NK-92 (cell line): Measurements from ENCODE around the gene IRF9.

Experiments
- DNase-seq: peaks from one replicate; lab custom pipeline; 2025; ENCODE audit not compliant: unreplicated experiment; lab: John Stamatoyannopoulos, UW

Gene IRF9

DNA sequence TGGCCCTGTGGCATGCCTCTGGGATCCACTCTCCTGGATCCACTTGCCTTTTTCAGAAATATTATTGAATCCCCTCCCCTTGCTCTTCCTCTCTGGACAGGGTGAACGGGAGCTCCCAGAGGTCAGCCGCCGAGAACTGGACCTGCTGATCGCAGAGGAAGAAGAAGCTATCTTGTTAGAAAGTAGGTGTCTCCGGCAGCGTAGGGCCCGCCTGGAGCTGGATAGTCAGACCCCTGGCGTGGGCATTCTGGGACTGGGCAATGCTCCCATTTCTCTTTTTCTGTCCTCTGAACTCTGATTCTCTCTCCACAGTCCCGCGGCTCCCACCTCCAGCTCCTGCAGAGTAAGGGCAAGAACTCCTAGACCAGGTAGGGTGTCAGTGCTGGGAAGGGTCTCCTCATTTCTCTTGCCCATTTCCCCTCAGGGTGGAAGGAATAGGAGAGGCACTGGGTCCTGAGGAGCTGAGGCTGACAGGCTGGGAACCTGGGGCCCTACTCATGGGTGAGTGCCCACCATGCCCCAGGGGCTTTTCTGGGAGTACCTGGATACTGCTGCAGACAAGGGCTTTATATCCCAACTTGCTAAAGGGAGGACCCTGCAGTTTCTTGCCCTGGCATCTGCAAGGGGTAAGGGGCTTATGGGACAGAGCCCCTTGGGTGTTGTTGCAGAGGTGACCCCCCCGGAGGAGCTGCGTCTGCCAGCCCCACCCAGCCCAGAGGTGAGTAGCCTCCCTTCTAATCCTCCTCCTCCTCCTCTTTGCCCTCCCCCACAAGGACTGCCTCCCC, 16.2 kb downstream of the IRF9 start:
- DNase-seq: no peak

DNA sequence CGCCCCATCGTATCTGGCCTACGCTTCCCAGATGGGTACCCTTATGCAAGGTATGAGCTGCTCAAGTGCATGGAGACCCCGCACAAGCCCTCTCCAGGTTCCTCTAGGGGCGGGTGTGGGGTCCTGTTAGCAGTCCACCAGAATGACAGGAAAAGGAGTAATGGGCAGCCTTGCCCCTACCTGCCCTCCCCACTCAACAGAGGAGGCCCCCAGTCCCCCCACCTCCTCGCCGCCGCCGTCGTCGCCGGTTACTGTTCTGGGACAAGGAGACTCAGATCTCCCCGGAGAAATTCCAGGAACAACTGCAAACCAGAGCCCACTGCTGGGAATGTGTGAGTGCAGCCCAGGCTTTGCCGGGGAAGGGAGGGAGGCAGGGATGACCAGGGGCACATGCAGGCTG, 16.8 kb downstream of the IRF9 start:
- no peak for DNase-seq

DNA sequence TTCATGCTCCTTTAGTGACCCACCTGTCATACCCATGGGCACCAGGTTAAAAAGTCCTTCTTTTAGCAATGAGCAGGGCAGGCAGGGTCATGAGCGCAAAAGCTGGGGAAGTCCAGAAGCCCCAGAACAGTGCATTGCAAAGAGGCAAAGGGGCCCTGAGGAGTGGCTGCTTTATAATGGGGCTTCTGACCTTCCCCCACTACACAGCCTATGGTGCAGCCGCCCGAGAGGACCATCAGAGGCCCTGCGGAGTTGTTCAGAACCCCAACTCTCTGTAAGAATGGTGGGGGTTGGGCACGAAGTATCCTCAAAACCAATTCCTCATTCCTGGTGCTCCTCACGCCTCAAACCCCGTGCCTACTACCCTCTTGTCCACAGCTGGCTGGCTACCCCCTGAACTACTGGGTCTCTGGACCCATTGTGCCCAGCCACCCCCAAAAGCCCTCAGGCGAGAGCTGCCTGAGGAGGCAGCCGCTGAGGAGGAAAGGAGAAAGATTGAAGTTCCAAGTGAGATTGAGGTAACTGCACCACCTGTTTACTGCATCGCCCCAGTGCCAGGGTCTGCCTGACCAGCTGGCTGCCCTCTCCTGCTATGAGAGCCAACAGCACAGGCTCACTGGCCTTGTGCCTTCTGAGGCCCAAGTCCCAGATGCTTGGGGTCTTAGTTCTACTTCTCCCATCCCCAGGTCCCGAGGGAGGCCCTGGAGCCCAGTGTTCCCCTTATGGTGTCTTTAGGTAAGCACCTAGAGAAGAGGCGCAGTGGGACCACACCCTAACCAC, 17.5 kb downstream of the IRF9 start:
- no peak for DNase-seq

DNA sequence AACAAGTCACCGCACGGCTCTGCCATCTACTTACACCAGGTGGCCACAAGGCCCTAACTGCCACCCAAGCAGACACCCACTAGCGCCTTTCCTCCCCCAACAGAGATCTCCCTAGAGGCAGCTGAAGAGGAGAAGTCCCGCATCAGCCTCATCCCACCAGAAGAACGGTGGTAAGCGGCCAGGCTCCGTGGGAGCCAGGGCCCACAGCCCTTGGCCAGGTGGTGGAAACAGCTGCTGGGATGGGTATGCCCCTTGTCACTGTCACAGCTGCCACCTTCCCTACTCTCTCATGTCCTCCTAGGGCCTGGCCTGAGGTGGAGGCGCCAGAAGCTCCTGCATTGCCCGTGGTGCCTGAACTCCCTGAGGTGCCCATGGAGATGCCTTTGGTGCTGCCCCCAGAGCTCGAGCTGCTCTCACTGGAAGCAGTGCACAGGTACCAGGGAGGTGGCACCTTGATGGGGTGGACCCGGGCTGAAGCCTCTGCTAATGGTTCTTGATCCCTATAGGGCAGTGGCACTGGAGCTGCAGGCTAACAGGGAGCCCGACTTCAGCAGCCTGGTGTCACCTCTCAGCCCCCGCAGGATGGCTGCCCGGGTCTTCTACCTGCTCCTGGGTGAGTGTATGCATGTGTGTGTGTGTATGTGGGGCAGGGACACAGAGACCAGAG, 18.4 kb downstream of the IRF9 start:
- no peak for DNase-seq

DNA sequence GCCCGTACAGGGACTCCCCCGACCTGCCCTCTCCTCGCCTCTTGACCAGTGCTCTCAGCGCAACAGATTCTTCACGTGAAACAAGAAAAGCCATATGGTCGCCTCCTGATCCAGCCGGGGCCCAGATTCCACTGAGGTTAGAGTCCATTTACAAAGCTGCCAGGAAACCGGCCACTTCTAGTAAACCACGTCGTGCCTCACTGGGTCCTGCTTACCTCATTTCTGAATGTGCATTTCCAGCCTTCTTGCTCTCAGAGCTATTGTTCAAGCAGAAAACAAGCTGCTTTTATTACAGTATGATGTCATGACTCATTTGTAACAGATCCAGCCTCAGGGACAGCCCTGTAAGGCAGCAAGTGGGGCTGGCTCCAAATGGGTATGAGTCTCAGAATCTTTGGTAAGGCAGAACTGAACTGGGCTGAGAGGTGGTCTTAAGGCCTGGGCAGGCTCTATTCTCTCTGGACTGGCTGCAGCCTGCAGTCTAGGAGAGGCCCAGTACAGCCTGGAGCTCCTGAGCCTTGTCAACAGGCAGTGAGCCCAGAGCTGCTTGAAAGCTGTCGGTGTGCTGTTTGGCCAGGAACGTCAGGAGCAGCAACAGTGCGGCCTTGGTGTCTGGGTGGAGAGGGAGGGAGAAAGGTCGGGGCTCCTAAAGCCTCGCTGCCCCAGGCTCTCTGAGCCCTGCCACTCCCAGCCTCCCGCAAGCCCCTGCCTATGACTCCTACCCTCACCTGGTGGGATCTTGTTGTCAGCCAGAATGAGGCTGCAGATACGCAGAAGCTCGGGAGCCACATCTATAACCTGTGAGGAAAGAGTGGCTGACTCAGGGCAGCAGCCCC, 19.1 kb downstream of the IRF9 start:
- no peak for DNase-seq

DNA sequence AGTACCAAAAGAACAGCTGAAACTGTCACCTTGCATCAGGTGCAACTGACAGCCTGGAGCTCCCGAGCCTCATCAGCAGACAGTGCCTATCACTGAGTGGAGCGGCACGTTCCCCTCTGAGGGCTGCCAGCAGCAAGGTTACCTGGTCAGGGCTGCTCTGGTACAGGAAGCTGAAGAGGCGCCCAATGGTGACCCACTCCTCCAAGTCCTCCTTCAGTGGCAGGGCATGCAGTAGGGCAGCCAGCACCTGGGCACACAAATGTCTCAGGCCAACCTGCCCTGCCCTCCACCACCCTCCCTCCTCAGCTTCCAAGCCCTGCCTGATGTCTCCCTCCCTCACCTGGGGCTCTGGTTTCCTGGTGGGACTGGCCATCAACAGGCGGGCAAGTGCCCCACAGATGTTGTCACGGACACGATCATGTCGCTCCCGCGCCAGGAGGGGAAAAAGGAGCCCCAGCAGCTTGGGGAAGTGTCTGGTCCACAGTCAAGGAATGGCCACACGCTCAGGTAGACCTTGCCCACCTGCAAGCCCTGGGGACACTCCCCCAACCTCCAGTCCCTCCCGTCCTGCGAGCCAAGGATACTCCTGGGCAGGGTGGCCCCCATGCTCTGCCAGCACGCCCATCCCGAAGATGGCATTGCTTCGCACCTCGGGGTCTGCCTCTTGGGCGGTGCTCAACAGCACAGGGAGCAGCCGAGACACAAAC, 20.5 kb downstream of the IRF9 start:
- no peak for DNase-seq

DNA sequence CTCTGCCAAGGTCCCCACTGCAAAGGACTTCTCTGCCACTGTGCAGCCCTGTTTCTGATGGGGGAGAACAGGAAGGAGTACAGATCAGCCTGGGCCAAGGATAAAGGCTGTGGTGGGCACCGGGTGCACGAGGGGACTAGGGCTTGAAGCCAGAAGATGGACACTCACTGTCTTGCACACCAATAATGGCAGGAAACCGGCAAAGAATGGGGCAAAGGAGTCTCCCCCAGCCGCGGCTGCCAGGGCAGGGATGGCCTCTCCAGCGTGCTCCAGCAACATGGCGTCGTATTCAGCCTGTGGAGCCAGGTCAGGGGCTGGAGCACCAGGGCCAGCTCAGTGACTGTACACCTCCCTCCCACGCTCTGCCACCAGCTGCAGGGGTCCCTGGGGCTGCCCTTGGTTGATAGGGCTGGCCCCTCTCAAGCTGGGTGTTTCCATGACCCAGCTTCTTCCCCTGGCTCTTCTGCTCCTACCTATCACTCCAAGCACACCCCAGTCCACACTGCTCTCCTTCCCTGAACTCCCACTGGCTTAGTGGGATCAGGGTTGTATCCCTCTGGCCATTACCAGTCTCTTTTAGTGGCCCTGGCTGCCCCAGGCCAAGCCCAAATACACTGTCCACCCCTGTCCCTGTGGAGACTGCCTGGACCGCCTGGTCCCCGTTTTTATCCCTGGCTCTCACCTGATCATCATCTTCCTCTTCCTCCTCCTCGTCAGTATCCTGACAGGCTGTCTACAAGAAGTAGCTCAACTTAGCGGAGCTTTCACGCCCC, 21.2 kb downstream of the IRF9 start:
- no peak for DNase-seq

DNA sequence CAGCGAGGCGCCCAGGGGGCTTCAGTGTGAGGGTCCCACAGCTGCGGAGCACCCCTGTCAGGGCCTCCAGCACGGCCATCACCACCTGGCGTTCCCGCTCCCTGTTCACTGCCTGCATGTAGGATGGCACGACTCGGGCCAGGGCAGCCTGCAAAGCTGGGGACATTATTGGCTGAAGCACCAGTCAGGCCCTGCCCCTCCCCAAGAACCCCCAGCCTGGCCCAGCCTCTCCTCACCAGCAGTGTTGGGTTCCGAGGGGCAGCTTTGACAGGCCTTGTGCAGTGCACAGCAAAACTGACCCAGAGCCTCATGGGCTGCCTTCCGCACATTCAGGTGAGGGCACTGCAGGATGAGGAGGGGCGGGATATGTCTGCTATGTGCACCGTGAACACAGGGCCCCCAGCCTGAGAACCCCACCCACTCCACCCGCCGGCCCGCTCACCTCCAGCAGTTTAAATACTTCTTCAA, 22.0 kb downstream of the IRF9 start:
- no peak for DNase-seq

DNA sequence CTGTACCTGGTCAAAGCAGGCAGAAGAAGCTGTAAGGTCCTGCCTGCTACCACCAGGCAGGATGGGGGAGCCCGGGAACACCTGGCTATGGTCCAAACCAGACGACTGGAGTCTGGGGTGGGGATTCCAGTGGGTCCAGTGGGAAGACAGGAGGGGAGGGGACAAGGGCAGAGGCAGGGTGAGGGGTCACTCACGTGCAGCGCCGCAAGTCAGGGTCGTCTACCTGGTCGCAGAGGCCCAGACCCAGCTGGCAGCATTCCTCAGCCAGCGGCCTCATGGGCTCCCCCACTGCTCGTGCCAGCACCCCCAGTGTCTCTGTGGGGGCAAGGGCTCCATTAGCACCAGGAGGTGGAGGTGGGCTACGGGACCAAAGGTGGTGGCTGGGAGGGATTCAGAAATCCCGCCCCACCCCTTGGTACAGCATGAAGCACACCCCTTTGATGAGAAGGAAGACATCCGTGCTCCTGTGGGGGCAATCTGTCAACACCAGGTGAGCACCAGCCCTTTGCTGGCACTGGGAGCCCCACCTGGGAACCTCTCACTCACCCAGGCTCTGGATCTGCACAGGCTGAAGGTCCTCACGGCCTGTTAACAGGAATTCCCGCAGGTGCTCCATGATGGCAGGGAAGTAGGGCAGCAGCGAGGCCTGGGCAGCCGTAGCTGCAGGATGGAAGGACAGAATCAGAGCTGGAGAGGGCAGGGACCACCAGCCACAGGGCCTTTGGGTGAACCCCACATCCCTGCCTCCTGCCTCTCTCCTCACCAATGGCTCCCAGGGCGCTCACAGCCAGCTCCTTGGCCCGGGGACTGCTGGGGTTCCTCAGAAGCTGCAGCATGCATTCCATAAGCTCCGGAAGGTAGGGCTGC, 23.3 kb downstream of the IRF9 start:
- no peak for DNase-seq

DNA sequence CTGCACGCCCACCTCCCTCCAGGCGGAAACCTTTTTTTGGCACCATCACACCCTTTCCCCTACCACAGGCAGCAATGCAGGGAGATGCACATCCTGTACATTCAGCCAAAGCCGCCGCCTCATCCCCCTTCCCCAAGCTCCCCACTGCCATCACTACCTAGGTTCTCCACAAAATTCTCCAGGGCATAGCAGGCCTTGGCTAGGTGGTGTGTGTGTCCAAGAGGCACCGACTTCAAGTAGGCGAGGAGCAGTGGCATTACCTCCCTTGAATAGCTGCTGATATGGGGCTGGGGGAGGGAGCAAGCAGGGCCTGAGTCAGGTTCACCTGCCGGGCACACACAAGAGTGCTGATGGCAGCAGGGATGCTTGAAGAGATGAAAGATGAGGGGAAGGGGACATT, 24.0 kb downstream of the IRF9 start:
- no peak for DNase-seq

DNA sequence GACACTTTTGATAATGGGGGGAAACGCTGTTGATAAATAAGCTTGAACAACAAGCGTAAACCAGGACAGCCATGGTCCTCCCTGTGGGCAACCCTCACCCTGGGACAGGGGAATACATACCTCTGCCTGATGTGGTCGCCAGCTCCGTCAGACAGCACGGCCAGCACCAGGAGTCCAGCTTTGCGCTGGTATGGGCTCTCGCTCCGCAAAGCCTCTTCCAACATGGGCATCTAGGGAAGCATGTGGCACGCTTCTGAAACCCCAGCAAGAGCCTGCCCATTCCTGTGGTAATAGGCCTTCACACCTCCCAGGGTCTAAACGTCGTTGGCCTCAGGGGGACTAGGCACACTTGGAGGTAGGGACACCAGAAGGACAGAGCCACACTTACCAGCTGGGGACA, 24.7 kb downstream of the IRF9 start:
- DNase-seq: no peak

DNA sequence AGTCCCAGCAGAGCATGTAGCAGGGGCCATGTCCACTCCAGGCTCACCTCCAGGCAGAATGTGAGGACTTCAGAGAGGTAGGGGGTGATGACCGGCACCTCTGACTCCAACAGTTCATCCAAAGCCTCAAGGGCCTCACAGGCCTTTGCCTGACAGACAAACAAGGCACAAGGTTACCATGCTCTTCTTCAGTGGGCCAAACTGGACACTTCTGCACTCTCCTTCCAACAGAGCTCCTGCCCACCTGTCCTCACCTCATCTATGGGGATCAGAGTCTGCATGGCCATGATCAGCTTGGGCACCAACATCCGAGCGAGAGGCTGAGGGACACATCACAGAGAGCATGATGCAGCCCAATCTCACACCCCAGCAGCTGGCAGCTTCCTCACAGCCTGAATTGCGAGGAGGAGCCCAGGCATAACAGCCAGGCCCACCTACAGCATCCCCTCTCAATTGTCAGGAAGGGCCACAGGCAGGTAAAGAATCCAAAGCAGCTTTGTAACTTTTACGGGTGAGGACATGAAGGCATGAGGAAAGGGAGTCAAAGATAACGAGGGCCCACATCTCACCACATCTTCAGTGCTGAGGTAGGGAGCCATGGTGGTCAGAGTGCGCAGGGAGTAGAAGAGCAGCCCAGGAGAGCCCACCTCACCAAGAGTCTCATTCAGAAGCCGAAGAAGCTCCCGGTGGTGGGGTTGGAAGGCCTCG, 25.9 kb downstream of the IRF9 start:
- DNase-seq: no peak

DNA sequence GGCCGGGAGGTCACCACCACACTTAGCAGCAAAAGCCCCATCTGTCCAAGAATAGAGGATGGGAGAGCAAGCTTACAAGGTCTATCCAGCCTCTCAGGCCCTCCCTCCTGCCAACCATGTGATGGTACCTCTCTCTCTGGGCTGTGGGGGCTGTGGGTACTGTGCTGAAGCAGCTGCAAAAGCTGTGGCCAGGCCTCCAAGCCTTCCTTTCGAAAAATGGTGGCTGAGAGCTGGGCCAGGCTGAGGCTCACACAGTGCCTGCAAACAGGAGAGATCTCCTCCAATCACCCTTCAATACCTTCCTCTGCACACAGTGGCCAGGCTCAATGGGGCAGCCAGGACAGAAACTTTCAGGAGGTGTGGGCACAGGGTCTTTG, 26.5 kb downstream of the IRF9 start:
- no peak for DNase-seq

DNA sequence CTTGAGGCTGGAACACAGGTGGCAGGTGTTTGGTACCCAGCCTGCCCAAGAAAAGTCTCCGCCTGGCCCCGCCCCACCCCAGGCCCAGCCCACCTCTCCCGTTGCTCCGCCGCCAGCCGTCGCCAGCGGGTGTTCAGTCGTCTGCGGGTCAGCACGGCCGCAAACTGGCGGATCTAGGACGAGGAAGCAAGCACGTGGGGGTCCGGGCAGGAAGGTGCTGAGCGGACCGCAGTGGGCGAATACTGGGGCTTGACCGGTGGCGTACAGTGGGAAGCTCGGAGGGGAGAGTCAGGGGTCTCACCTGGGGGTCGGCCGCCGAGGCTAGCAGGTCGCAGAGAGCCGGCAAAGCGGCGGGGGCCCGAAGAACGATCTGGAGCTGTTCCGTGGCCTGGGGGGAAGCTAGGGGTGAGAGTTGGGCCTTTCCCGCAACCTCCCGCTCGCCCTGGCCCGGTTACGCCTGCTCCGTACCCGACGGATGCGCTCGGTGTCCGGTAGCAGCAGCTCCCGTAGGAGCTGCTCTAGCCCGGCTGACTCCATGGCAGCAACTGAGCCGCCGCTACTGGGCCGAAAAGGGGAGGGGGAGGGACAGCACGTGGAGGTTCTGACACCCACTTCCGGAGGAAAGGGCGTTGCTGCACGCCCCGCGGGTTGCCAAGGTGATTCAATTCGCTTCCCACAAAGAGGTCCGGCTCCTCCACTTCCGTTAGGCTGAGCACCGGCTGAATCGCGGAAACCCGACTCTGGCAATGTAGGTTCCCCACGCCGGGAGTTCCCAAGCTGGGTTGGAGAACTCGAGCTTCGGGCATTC, 27.4 kb downstream of the IRF9 start, which contains the start of gene IPO4:
IPO4 (minus strand) TSS at position 566 of the 808 bp plus-strand sequence; CDS start at position 537, 29 bp downstream.
- DNase-seq: peak; percentile 74

DNA sequence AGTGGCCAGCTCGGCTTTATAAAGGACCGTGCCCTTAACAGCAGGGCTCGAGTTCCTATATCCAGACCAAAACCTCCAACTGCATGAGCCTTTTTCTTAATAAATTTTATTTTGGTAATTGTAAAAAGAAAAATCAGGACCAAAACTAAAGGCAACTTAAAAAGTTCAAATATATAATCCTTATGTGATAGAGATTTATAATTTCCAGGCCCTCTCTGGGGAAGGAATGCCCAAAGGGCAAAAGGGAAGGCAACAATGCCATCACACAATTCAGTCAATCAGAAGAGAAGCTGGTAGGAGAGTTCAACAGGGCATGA, 28.0 kb downstream of the IRF9 start:
- no peak for DNase-seq

DNA sequence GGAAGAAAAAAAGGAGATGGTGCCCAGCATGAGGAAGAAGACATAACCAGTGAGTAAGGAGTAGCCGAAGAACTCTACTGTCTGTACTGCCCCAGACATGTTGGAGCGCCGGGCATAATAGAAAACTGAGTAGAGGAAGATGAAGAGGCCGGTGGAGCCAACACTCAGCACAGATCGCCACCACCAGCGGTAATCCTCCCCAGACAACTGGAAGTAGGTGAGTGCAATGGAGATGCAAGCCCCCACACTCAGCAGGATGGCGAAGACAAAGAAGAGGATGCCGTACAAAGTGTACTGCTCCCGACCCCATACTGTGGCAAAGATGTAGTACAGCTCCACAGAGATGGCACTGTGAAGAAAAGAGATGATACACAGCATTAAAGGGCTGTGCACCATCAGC, 28.4 kb downstream of the IRF9 start:
- DNase-seq: no peak

DNA sequence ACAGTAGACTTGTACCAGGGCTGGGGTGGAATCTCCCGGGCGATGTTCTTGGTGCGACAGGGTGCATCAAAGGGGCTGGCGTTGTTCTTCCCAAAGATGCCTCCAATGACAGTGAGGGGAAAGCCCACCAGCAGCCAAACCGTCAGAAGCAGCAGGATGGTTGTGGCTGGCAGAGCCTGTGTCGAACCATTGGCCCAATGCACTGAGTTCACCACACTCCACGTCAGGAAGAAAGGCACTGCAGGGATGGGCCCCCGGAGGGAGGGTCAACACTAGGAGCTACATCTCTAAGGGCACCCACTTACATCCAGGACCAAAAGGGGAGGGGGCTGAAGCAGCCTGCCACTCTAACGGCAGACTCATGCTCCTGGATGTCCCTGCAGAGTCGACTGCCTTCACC, 29.4 kb downstream of the IRF9 start:
- no peak for DNase-seq
